ENCODE data around the gene NBEAL1.
"Not testable (repeated sequence)": the region's sequence is repeated elsewhere in the genome, so short reads cannot be mapped to it uniquely, and the experiment has no call there.

The NBEAL1 gene

DNA sequence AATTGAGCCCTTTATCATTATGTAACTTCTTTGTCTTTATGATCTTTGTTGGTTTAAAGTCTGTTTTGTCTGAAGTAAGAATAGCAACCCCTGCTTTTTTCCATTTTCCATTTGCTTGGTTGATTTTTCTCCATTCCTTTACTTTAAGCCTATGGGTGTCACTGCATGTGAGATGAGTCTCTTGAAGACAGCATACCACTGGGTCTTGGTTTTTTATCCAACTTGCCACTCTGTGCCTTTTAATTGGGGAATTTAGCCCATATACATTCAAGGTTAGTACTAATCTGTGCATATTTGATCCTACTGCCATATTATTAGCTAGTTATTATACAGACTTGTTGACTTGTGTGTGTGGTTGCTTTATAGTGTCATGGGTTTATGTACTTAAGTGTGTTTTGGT is 89.6 kb downstream of the NBEAL1 start:
- TF ChIP-seq, protein P1, sequence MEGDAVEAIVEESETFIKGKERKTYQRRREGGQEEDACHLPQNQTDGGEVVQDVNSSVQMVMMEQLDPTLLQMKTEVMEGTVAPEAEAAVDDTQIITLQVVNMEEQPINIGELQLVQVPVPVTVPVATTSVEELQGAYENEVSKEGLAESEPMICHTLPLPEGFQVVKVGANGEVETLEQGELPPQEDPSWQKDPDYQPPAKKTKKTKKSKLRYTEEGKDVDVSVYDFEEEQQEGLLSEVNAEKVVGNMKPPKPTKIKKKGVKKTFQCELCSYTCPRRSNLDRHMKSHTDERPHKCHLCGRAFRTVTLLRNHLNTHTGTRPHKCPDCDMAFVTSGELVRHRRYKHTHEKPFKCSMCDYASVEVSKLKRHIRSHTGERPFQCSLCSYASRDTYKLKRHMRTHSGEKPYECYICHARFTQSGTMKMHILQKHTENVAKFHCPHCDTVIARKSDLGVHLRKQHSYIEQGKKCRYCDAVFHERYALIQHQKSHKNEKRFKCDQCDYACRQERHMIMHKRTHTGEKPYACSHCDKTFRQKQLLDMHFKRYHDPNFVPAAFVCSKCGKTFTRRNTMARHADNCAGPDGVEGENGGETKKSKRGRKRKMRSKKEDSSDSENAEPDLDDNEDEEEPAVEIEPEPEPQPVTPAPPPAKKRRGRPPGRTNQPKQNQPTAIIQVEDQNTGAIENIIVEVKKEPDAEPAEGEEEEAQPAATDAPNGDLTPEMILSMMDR (IDR thresholded peaks at IDR 0.05; ENCODE audit: control insufficient read depth, insufficient read depth, low read depth, low read length, missing control alignments) = no peak
- DNase-seq (ENCODE audit: low read depth) = no peak
- no peak overlapping the region for H3K4me3 ChIP-seq (ENCODE audit: control insufficient read depth, low read depth, low read length)

- TF ChIP-seq, protein P1 (IDR thresholded peaks at IDR 0.05; ENCODE audit: control insufficient read depth, insufficient read depth, low read depth, low read length, missing control alignments) = no peak
- no peak overlapping the region for H3K4me3 ChIP-seq (ENCODE audit: control insufficient read depth, low read depth, low read length)
- DNase-seq (ENCODE audit: low read depth) = no peak
Observed at GRCh38 chr2:203105996-203106395, 91.3 kb downstream of the NBEAL1 start.

GRCh38 chr2:203110496-203110895 is 95.8 kb downstream of the NBEAL1 start:
- not testable (repeated sequence) for DNase-seq (ENCODE audit: low read depth); H3K4me3 ChIP-seq (ENCODE audit: control insufficient read depth, low read depth, low read length)

- no peak for DNase-seq (ENCODE audit: low read depth)
- TF ChIP-seq, protein P1 (IDR thresholded peaks at IDR 0.05; ENCODE audit: control insufficient read depth, insufficient read depth, low read depth, low read length, missing control alignments) = no peak
- no peak overlapping the region for H3K4me3 ChIP-seq (ENCODE audit: control insufficient read depth, low read depth, low read length)
Observed at GRCh38 chr2:203112342-203112741, 97.7 kb downstream of the NBEAL1 start.

DNA sequence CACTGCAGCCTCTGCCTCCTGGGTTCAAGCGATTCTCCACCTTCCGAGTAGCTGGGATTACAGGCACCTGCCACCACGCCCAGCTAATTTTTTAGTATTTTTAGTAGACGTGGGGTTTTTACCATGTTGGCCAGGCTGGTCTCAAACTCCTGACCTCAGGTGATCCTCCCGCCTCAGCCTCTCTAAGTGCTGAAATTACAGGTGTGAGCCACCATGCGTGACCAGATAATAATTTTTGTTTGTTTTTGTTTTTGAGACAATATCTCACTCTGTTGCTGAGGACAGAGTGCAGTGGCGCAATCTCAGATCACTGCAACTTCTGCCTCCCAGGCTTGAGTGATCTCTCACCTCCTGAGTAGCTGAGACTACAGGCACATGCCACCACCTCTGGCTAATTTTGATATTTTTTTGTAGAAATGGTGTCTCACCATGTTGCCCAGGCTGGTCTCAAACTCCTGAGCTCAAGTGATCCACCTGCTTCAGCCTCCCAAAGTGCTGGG is 100.6 kb downstream of the NBEAL1 start:
- H3K4me3 ChIP-seq (ENCODE audit: control insufficient read depth, low read depth, low read length); DNase-seq (ENCODE audit: low read depth): not testable (repeated sequence)

GRCh38 chr2:203122317-203122986 is 107.8 kb downstream of the NBEAL1 start:
- DNase-seq (ENCODE audit: low read depth) = no peak
- H3K4me3 ChIP-seq (ENCODE audit: control insufficient read depth, low read depth, low read length) = no peak overlapping the region
- TF ChIP-seq, protein P1 (IDR thresholded peaks at IDR 0.05; ENCODE audit: control insufficient read depth, insufficient read depth, low read depth, low read length, missing control alignments) = peak; percentile 10

GRCh38 chr2:203126996-203127395 is 112.3 kb downstream of the NBEAL1 start:
- peak; percentile 45 for DNase-seq (ENCODE audit: low read depth)
- TF ChIP-seq, protein P1 (IDR thresholded peaks at IDR 0.05; ENCODE audit: control insufficient read depth, insufficient read depth, low read depth, low read length, missing control alignments) = no peak
- H3K4me3 ChIP-seq (ENCODE audit: control insufficient read depth, low read depth, low read length) = no peak overlapping the region

DNA sequence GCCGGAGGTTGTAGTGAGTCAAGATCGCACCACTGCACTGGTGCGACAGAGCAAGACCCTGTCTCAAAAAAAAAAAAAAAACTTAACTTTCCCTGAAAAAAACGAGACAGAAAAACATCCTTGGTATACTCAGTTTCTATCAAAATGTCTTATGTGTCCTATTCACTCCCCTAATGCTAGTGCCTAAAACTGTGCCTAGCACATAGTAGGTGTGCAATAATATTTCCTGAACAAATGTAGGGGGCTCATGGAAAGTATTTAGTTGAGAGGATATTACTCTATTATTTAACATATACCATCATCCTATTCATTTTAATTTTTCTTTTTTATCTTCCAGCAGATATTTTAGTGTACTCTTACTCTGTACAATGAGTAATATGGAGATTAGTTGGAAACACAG is 120.4 kb downstream of the NBEAL1 start:
- H3K4me3 ChIP-seq (ENCODE audit: control insufficient read depth, low read depth, low read length) = no peak overlapping the region
- TF ChIP-seq, protein P1 (IDR thresholded peaks at IDR 0.05; ENCODE audit: control insufficient read depth, insufficient read depth, low read depth, low read length, missing control alignments) = no peak
- DNase-seq (ENCODE audit: low read depth) = no peak

All from AG09309 (cell line).